ENCODE measurements around the gene NME1. TPM values are rescaled to one million over a fixed set of nuclear protein-coding genes. Genes with fewer than 3 reads are reported as not detected.
"Not testable (repeated sequence)": the region's sequence is repeated elsewhere in the genome, so short reads cannot be mapped to it uniquely, and the experiment has no call there.

Gene NME1
- polyA plus RNA-seq (2011; rRNA removed) (178 and 261 TPM in 2 replicates), polyA minus RNA-seq (2011; rRNA and poly(A)+ RNA removed) (21.6 and 25.9 TPM in 2 replicates)

- TF ChIP-seq, protein P1, sequence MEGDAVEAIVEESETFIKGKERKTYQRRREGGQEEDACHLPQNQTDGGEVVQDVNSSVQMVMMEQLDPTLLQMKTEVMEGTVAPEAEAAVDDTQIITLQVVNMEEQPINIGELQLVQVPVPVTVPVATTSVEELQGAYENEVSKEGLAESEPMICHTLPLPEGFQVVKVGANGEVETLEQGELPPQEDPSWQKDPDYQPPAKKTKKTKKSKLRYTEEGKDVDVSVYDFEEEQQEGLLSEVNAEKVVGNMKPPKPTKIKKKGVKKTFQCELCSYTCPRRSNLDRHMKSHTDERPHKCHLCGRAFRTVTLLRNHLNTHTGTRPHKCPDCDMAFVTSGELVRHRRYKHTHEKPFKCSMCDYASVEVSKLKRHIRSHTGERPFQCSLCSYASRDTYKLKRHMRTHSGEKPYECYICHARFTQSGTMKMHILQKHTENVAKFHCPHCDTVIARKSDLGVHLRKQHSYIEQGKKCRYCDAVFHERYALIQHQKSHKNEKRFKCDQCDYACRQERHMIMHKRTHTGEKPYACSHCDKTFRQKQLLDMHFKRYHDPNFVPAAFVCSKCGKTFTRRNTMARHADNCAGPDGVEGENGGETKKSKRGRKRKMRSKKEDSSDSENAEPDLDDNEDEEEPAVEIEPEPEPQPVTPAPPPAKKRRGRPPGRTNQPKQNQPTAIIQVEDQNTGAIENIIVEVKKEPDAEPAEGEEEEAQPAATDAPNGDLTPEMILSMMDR (IDR thresholded peaks at IDR 0.05; ENCODE audit: insufficient read depth, low read depth, low read length), result peak; percentile 85
- DNase-seq (ENCODE audit: low read depth), result peak; percentile 97
- peak within 1 kb of the TSS; percentile 80 for H3K4me3 ChIP-seq (ENCODE audit: low read depth, low read length)
- H3K36me3 ChIP-seq (ENCODE audit: control insufficient read depth, insufficient read depth, low read length), result peaks cover 1% of the 10 kb centered on the region; the same call in 1 of the 2 replicates
- ChIA-PET POLR2A (no interaction called here), CTCF (interaction anchor here (0.6 to 2.8 kb wide), 42 partner anchors 8 to 603 kb away, joined by 3 to 78 read pairs (median 4); partner anchors contain the start of genes SPAG9 and TOB1)
- H3K27me3 ChIP-seq (ENCODE audit: control insufficient read depth, insufficient read depth, low read length), result no peaks in the 10 kb centered on the region
These were observed at the start of gene NME1 for GRCh38 chr17:51153210-51154072. Gene NME1, plus strand, starts transcription at chr17:51153559. Its CDS starts 2,096 bp downstream, at chr17:51155655.

DNA sequence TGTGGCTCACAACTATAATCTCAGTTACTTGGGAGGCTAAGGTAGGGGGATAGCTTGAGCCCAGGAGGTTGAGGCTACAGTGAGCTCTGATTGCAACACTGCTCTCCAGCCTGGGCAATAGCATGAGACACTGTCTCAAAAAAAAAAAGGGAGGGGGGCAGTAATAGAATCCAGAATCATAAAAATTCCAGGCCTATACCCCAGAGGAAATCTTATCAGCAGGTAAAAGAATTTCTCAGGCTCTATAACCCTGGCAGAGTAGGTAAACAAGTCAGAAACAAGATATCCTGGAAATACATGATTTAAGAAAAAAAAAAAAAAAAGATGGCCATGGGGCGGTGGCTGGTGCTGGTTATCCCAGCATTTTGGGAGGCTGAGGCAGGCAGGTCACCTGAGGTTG lies 45.6 kb upstream of the NME1 start:
- ChIA-PET POLR2A (no interaction called here), CTCF (no interaction called here)
- Histone ChIP-seq H3K36me3 (ENCODE audit: control insufficient read depth, insufficient read depth, low read length) (no peaks in the 10 kb centered on the region), H3K4me3 (ENCODE audit: low read depth, low read length) (no peak overlapping the region), H3K27me3 (ENCODE audit: control insufficient read depth, insufficient read depth, low read length) (no peaks in the 10 kb centered on the region)
- TF ChIP-seq, protein P1 (IDR thresholded peaks at IDR 0.05; ENCODE audit: insufficient read depth, low read depth, low read length), result no peak
- no peak for DNase-seq (ENCODE audit: low read depth)

GRCh38 chr17:51112303-51113222 lies 40.8 kb upstream of the NME1 start:
- DNase-seq (ENCODE audit: low read depth); H3K27me3 ChIP-seq (ENCODE audit: control insufficient read depth, insufficient read depth, low read length); H3K4me3 ChIP-seq (ENCODE audit: low read depth, low read length); POLR2A ChIA-PET; H3K36me3 ChIP-seq (ENCODE audit: control insufficient read depth, insufficient read depth, low read length): not testable (repeated sequence)
- CTCF ChIA-PET, result interaction anchor here (0.6 to 1.6 kb wide), 3 partner anchors 23 to 109 kb away, joined by 3 to 5 read pairs (median 3); no protein-coding TSS in a partner anchor

GRCh38 chr17:51115179-51115578 lies 38.2 kb upstream of the NME1 start:
- DNase-seq (ENCODE audit: low read depth), result no peak
- TF ChIP-seq, protein P1 (IDR thresholded peaks at IDR 0.05; ENCODE audit: insufficient read depth, low read depth, low read length), result no peak
- ChIA-PET CTCF (interaction anchor here (1.0 kb wide), 1 partner anchor 38 kb away, joined by 3 read pairs; the partner anchor contains the start of gene NME1), POLR2A (no interaction called here)
- Histone ChIP-seq H3K36me3 (ENCODE audit: control insufficient read depth, insufficient read depth, low read length) (no peaks in the 10 kb centered on the region), H3K27me3 (ENCODE audit: control insufficient read depth, insufficient read depth, low read length) (no peaks in the 10 kb centered on the region), H3K4me3 (ENCODE audit: low read depth, low read length) (no peak overlapping the region)

GRCh38 chr17:51118330-51119195 lies 34.8 kb upstream of the NME1 start:
- TF ChIP-seq, protein P1 (IDR thresholded peaks at IDR 0.05; ENCODE audit: insufficient read depth, low read depth, low read length), result no peak
- H3K36me3 ChIP-seq (ENCODE audit: control insufficient read depth, insufficient read depth, low read length), result no peaks in the 10 kb centered on the region
- POLR2A ChIA-PET, result interaction anchor here (0.6 kb wide), 1 partner anchor 33 kb away, joined by 3 read pairs; no protein-coding TSS in a partner anchor
- no peaks in the 10 kb centered on the region for H3K27me3 ChIP-seq (ENCODE audit: control insufficient read depth, insufficient read depth, low read length)
- no peak overlapping the region for H3K4me3 ChIP-seq (ENCODE audit: low read depth, low read length)
- CTCF ChIA-PET, result interaction anchor here (0.6 to 0.9 kb wide), 3 partner anchors 8 to 336 kb away, joined by 3 read pairs; no protein-coding TSS in a partner anchor
- DNase-seq (ENCODE audit: low read depth), result no peak
